Transverse colon (tissue), 4 donors: ENCODE measurements around the gene PRMT2. TPM values are rescaled to one million over a fixed set of nuclear protein-coding genes. Genes with fewer than 3 reads are reported as not detected.
"Not testable (repeated sequence)": the region's sequence is repeated elsewhere in the genome, so short reads cannot be mapped to it uniquely, and the experiment has no call there.

Experiments used
- DNase-seq: peaks from one replicate; pipeline ENCODE4 v3.0.0-alpha.2; 2019
- H3K27ac ChIP-seq, 4 donors: fragments of 200-600 bp; sonication (generic); 2 replicates each; pipeline ENCODE4 v1.5.1; 2016 to 2018; ENCODE audit warnings: inconsistent platforms in 4 of 4
- H3K27me3 ChIP-seq: fragments of 200-600 bp; sonication (generic); 2 replicates; pipeline ENCODE4 v1.5.1; 2017; ENCODE audit warnings: inconsistent platforms
- H3K36me3 ChIP-seq, 4 donors: fragments of 200-600 bp; sonication (generic); 2 replicates each; pipeline ENCODE4 v1.5.1; 2017 to 2019; ENCODE audit warnings: inconsistent platforms in 4 of 4
- H3K4me1 ChIP-seq, 4 donors: fragments of 200-600 bp; sonication (generic); 2 replicates each; pipeline ENCODE4 v1.5.1; 2017 to 2020; ENCODE audit warnings: inconsistent platforms in 4 of 4
- H3K4me3 ChIP-seq, 4 donors: fragments of 200-600 bp; sonication (generic); 1 replicate in 1 of 4; 2 replicates in 3 of 4; pipeline versions ENCODE4 v1.5.1 to v1.6.1; 2017 to 2019; ENCODE audit warnings: inconsistent platforms in 4 of 4
- H3K9me3 ChIP-seq, 2 donors: fragments of 200-600 bp; sonication (generic); 2 replicates each; pipeline ENCODE4 v1.5.1; 2017 to 2019; ENCODE audit warnings: inconsistent platforms in 2 of 2
- CTCF ChIP-seq, 5 experiments: fragments of 200-600 bp in 3 of 5; fragments of 450-650 bp in 2 of 5; sonication (generic) in 3 of 5; IDR thresholded peaks; 1 replicate in 2 of 5; 2 replicates in 3 of 5; pipeline ENCODE4 v1.5.1; 2016 to 2017; ENCODE audit warnings: antibody characterized with exemption in 5 of 5, inconsistent platforms in 3 of 5, mild to moderate bottlenecking in 2 of 5, moderate library complexity in 1 of 5
- EP300 ChIP-seq: sonication (generic); formaldehyde crosslinking; IDR thresholded peaks from one replicate; pipeline ENCODE4 v1.6.1; 2017; ENCODE audit warnings: antibody characterized with exemption, low read depth
- POLR2A ChIP-seq: fragments of 450-650 bp; IDR thresholded peaks from one replicate; pipeline ENCODE4 v1.6.1; 2016; ENCODE audit warnings: antibody characterized with exemption, mild to moderate bottlenecking, moderate library complexity
- POLR2AphosphoS5 ChIP-seq, 3 donors: sonication (generic); formaldehyde crosslinking; IDR thresholded peaks; one replicate each; pipeline ENCODE4 v1.6.1; 2016; ENCODE audit warnings: antibody characterized with exemption in 3 of 3
- WGBS, 2 donors: methylation state at CpG; one replicate each; pipeline ENCODE4 v1.1.5; 2018; ENCODE audit warnings: low coverage in 1 of 2; 5-methylcytosine and 5-hydroxymethylcytosine counted together
- in situ Hi-C, 4 donors: fragments of 200-750 bp; cut with MboI; loops; one replicate each; pipeline versions ENCODE4 v1.15.0 to v1.15.1; 2017; ENCODE audit warnings: low sequenced_read_pairs in 3 of 4, low pct_ligation_motif_present in 1 of 4, low pct_unique_long_range_greater_than_20kb in 1 of 4
- intact Hi-C: fragments of 100-400 bp; cut with DNase I; formaldehyde crosslinking; loops from one replicate; pipeline ENCODE4 v1.15.1; 2023; ENCODE audit warnings: low total_unique reads
- total RNA-seq, 4 donors: library from RNA; depleted of rRNA; stranded (reverse); fragments of >200 nt; gene quantifications; one replicate each; pipeline ENCODE4 v1.1.0, GENCODE V29; 2016

PRMT2 gene
- total RNA-seq, 4 donors from 2014 or later, result 80.4 to 112 (median 96.2) TPM

GRCh38 chr21:46666941-46667740 lies 31.7 kb downstream of the PRMT2 start:
- Histone ChIP-seq H3K9me3 (no peaks in the 10 kb centered on the region), H3K36me3 (no peaks in the 10 kb centered on the region), H3K27me3 (peaks cover 29% of the 10 kb centered on the region), H3K27ac (no peak overlapping the region), H3K4me3 (peak overlapping the region in 3 of 4 donors; percentile 19 to 51 (median 31)), H3K4me1 (peaks cover 8 to 17% (median 14%) of the 10 kb centered on the region in 4 donors)
- no peak for TF ChIP-seq POLR2AphosphoS5 (IDR thresholded peaks at IDR 0.05)
- no peak for TF ChIP-seq CTCF (IDR thresholded peaks at IDR 0.05)
- TF ChIP-seq EP300, result no peak
- TF ChIP-seq POLR2A, result no peak
- in situ Hi-C loops, result no loop called here
- DNase-seq, result no peak
- intact Hi-C loops, result no loop called here
- WGBS, 2 donors, result 4 to 11% methylated on average over 8 to 38 of the region's 53 CpGs

GRCh38 chr21:46667741-46668380 lies 32.4 kb downstream of the PRMT2 start:
- Histone ChIP-seq H3K27me3 (peaks cover 29% of the 10 kb centered on the region), H3K4me3 (peak overlapping the region in 3 of 4 donors; percentile 19 to 51 (median 31)), H3K36me3 (no peaks in the 10 kb centered on the region), H3K4me1 (peaks cover 8 to 17% (median 14%) of the 10 kb centered on the region in 4 donors), H3K27ac (no peak overlapping the region), H3K9me3 (no peaks in the 10 kb centered on the region)
- 2% methylated on average over 45 of the region's 53 CpGs; no CpG with 5 or more reads in 1 of the 2 donors for WGBS, 2 donors
- intact Hi-C loops (no loop called here), in situ Hi-C loops (no loop called here)
- DNase-seq, result no peak
- TF ChIP-seq EP300, result no peak
- TF ChIP-seq CTCF (IDR thresholded peaks at IDR 0.05), result no peak
- no peak for TF ChIP-seq POLR2AphosphoS5 (IDR thresholded peaks at IDR 0.05)
- no peak for TF ChIP-seq POLR2A

GRCh38 chr21:46668381-46668780 lies 32.9 kb downstream of the PRMT2 start:
- Histone ChIP-seq H3K27ac (no peak overlapping the region), H3K4me1 (peaks cover 8 to 17% (median 14%) of the 10 kb centered on the region in 4 donors), H3K9me3 (no peaks in the 10 kb centered on the region), H3K4me3 (peak overlapping the region in 2 of 4 donors; percentile 31 to 51), H3K27me3 (peaks cover 29% of the 10 kb centered on the region), H3K36me3 (no peaks in the 10 kb centered on the region)
- intact Hi-C loops, result no loop called here
- no peak for DNase-seq
- WGBS, 2 donors, result 47 to 77% methylated on average over 1 to 2 of the region's 2 CpGs
- TF ChIP-seq POLR2A (no peak), CTCF (IDR thresholded peaks at IDR 0.05) (no peak), POLR2AphosphoS5 (IDR thresholded peaks at IDR 0.05) (no peak), EP300 (no peak)
- in situ Hi-C loops, result no loop called here

- in situ Hi-C loops, H3K9me3 ChIP-seq, H3K36me3 ChIP-seq, H3K4me3 ChIP-seq, DNase-seq, intact Hi-C loops, H3K27ac ChIP-seq: not testable (repeated sequence)
- peaks cover 29% of the 10 kb centered on the region for H3K27me3 ChIP-seq
- H3K4me1 ChIP-seq, result peaks cover 8 to 17% (median 14%) of the 10 kb centered on the region in 4 donors
- no CpG with 5 or more reads among the region's 5 CpGs for WGBS, 2 donors
Measured at GRCh38 chr21:46668904-46669303, 33.4 kb downstream of the PRMT2 start.
